WERI-Rb-1 (cell line): ENCODE data around the gene HAVCR2.

Experiments used
- DNase-seq: peaks from one replicate; pipeline ENCODE4 v3.0.0-alpha.2; 2020
- H3K27ac ChIP-seq: fragments of 250-450 bp; sonication (Bioruptor Pico); 2 replicates; pipeline ENCODE4 v1.5.1; 2020; ENCODE audit warnings: mild to moderate bottlenecking, moderate library complexity
- H3K27me3 ChIP-seq: fragments of 250-450 bp; sonication (Bioruptor Pico); 2 replicates; pipeline ENCODE4 v1.5.1; 2021; ENCODE audit warnings: mild to moderate bottlenecking, low read depth, moderate library complexity; ENCODE audit not compliant: insufficient read depth, severe bottlenecking
- H3K36me3 ChIP-seq: fragments of 250-450 bp; sonication (Bioruptor Pico); 2 replicates; pipeline ENCODE4 v1.5.1; 2020; ENCODE audit warnings: mild to moderate bottlenecking, moderate library complexity
- H3K4me3 ChIP-seq: 2 replicates; pipeline ENCODE4 v1.5.1; 2011; ENCODE audit warnings: low read depth, mild to moderate bottlenecking, control low read depth, low read length
- H3K9me3 ChIP-seq: fragments of 250-450 bp; sonication (Bioruptor Pico); 2 replicates; pipeline ENCODE4 v1.5.1; 2021; ENCODE audit warnings: mild to moderate bottlenecking, moderate library complexity; ENCODE audit not compliant: severe bottlenecking
- TF ChIP-seq, protein P1 (sequence below): IDR thresholded peaks from 2 replicates; pipeline ENCODE4 v1.5.1; 2011; ENCODE audit warnings: low read depth, mild to moderate bottlenecking, control low read depth, inconsistent platforms, low read length

The HAVCR2 gene

GRCh38 chr5:157109744-157110143 lies 900 bp upstream of the HAVCR2 start:
- TF ChIP-seq, protein P1, sequence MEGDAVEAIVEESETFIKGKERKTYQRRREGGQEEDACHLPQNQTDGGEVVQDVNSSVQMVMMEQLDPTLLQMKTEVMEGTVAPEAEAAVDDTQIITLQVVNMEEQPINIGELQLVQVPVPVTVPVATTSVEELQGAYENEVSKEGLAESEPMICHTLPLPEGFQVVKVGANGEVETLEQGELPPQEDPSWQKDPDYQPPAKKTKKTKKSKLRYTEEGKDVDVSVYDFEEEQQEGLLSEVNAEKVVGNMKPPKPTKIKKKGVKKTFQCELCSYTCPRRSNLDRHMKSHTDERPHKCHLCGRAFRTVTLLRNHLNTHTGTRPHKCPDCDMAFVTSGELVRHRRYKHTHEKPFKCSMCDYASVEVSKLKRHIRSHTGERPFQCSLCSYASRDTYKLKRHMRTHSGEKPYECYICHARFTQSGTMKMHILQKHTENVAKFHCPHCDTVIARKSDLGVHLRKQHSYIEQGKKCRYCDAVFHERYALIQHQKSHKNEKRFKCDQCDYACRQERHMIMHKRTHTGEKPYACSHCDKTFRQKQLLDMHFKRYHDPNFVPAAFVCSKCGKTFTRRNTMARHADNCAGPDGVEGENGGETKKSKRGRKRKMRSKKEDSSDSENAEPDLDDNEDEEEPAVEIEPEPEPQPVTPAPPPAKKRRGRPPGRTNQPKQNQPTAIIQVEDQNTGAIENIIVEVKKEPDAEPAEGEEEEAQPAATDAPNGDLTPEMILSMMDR, result no peak
- Histone ChIP-seq H3K36me3 (no peaks in the 10 kb centered on the region), H3K27ac (no peak overlapping the region), H3K4me3 (no peak overlapping the region), H3K27me3 (no peaks in the 10 kb centered on the region), H3K9me3 (no peaks in the 10 kb centered on the region)
- DNase-seq, result no peak

- Histone ChIP-seq H3K36me3 (no peaks in the 10 kb centered on the region), H3K27me3 (no peaks in the 10 kb centered on the region)
Measured at GRCh38 chr5:157107508-157107907, 1.3 kb downstream of the HAVCR2 start.

GRCh38 chr5:157106630-157107461 lies 2.0 kb downstream of the HAVCR2 start:
- Histone ChIP-seq H3K4me3 (no peak overlapping the region), H3K36me3 (no peaks in the 10 kb centered on the region), H3K27me3 (no peaks in the 10 kb centered on the region), H3K9me3 (no peaks in the 10 kb centered on the region), H3K27ac (no peak overlapping the region)
- TF ChIP-seq, protein P1, result no peak
- no peak for DNase-seq

More at GRCh38 chr5:157107508-157107907, 1.3 kb downstream of the HAVCR2 start:
- DNase-seq, result no peak
- H3K9me3 ChIP-seq, result no peaks in the 10 kb centered on the region
- TF ChIP-seq, protein P1, result no peak
- no peak overlapping the region for H3K27ac ChIP-seq
- no peak overlapping the region for H3K4me3 ChIP-seq

DNA sequence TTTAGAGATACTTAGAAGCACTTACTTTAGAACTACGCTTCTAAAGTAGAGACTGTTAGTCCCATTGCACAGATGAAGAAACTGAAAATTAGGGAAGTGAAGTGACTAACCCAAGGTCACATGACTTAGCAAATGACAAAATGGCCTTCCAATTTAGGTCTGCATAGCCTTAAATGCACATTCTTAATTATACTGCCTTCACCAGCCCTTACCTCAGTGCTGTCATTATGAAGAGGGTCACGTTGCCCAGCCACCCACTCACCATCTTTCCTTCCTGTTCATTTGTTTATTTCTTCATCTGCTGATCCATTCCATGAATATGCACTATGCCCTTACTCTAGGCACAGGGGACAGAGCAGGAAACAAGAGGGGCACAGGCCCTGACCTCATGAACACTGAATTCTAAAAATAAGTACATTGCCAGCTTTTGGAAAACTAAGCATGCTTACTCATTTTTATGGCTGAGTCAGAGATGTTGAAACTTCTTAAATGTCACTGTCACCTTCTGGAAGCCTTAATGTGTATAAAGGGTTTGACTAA lies 8.6 kb downstream of the HAVCR2 start:
- DNase-seq, result no peak

GRCh38 chr5:157088342-157088990 lies 20.4 kb downstream of the HAVCR2 start:
- Histone ChIP-seq H3K4me3 (no peak overlapping the region), H3K9me3 (no peaks in the 10 kb centered on the region), H3K27ac (no peak overlapping the region), H3K36me3 (no peaks in the 10 kb centered on the region), H3K27me3 (no peaks in the 10 kb centered on the region)
- no peak for DNase-seq
- TF ChIP-seq, protein P1, result no peak

More for the DNA sequence above, 8.6 kb downstream of the HAVCR2 start:
- Histone ChIP-seq H3K27me3 (no peaks in the 10 kb centered on the region), H3K36me3 (no peaks in the 10 kb centered on the region), H3K27ac (no peak overlapping the region), H3K4me3 (no peak overlapping the region), H3K9me3 (no peaks in the 10 kb centered on the region)
- TF ChIP-seq, protein P1, result no peak
